GM06990 (cell line): ENCODE measurements around the gene NELFCD.

ENCODE experiments used
- DNase-seq: peaks from one replicate; pipeline ENCODE4 v3.0.0-alpha.2; 2011; ENCODE audit not compliant: insufficient read length; ENCODE audit errors: extremely low read depth
- H3K27me3 ChIP-seq: replicated peaks from 2 replicates; pipeline ENCODE4 v1.6.0; 2011; ENCODE audit warnings: low read length; ENCODE audit not compliant: control insufficient read depth, insufficient read depth
- H3K36me3 ChIP-seq: 2 replicates; pipeline ENCODE4 v1.5.1; 2011; ENCODE audit warnings: low read length; ENCODE audit not compliant: control insufficient read depth, insufficient read depth
- H3K4me3 ChIP-seq: replicated peaks from 2 replicates; pipeline ENCODE4 v1.5.1; 2011; ENCODE audit warnings: low read depth, mild to moderate bottlenecking, control low read depth, low read length
- CTCF ChIP-seq: IDR thresholded peaks from 2 replicates; pipeline ENCODE4 v1.5.1; 2011; ENCODE audit warnings: low read length, control low read depth, mild to moderate bottlenecking, inconsistent platforms; ENCODE audit not compliant: insufficient read depth, poor library complexity, severe bottlenecking

NELFCD gene

GRCh38 chr20:58993332-58994248, 12.5 kb downstream of the NELFCD start:
- no peak for DNase-seq
- no peak overlapping the region for H3K4me3 ChIP-seq
- no peaks in the 10 kb centered on the region for H3K27me3 ChIP-seq
- TF ChIP-seq CTCF, result no peak
- peaks cover 42% of the 10 kb centered on the region for H3K36me3 ChIP-seq

GRCh38 chr20:58994390-58995159, 13.5 kb downstream of the NELFCD start:
- no peak for DNase-seq
- H3K36me3 ChIP-seq, result peaks cover 43% of the 10 kb centered on the region
- H3K4me3 ChIP-seq, result no peak overlapping the region
- no peaks in the 10 kb centered on the region for H3K27me3 ChIP-seq
- no peak for TF ChIP-seq CTCF

- Histone ChIP-seq H3K27me3 (no peaks in the 10 kb centered on the region), H3K36me3 (peaks cover 43% of the 10 kb centered on the region), H3K4me3 (no peak overlapping the region)
- TF ChIP-seq CTCF, result no peak
- no peak for DNase-seq
Measured at GRCh38 chr20:58995461-58996225, 14.6 kb downstream of the NELFCD start.

- peaks cover 43% of the 10 kb centered on the region for H3K36me3 ChIP-seq
- H3K27me3 ChIP-seq, result no peaks in the 10 kb centered on the region
- no peak for TF ChIP-seq CTCF
- no peak overlapping the region for H3K4me3 ChIP-seq
- no peak for DNase-seq
Measured at GRCh38 chr20:58996226-58996611, 15.2 kb downstream of the NELFCD start.

GRCh38 chr20:58997141-58997770, 16.2 kb downstream of the NELFCD start:
- Histone ChIP-seq H3K36me3 (peaks cover 53% of the 10 kb centered on the region), H3K27me3 (no peaks in the 10 kb centered on the region), H3K4me3 (no peak overlapping the region)
- no peak for TF ChIP-seq CTCF
- DNase-seq, result no peak
